Panc1 (cell line): ENCODE data around the gene COMMD1. TPM values are rescaled to one million over a fixed set of nuclear protein-coding genes. Genes with fewer than 3 reads are reported as not detected.

Experiments used
- ATAC-seq: fragments of 200-7000 bp; cut with Tn5 transposase; 2 replicates; pipeline ENCODE4 v1.9.1; 2020; ENCODE audit warnings: mild to moderate bottlenecking, moderate library complexity
- BruUV-seq: library from RNA; stranded (reverse); fragments of 400-500 nt; replicated peaks from 2 replicates; lab custom pipeline; 2021; lab: Mats Ljungman, UMichigan
- CTCF ChIA-PET: fragments of 300-600 bp; sonication (Branson Sonifier 250); formaldehyde crosslinking; loops from one replicate; lab custom pipeline; 2022; ENCODE audit warnings: antibody characterized with exemption; lab: Charles Lee
- POLR2A ChIA-PET: fragments of 300-600 bp; sonication (Branson Sonifier 250); formaldehyde crosslinking; loops from one replicate; lab custom pipeline; 2022; ENCODE audit warnings: antibody characterized with exemption; lab: Charles Lee
- DNase-seq: peaks from one replicate; pipeline ENCODE4 v3.0.0-alpha.2; 2010; ENCODE audit warnings: low read depth, low spot score
- H3K27ac ChIP-seq: 2 replicates; pipeline ENCODE4 v1.5.1; 2011; ENCODE audit warnings: mild to moderate bottlenecking, low read length, inconsistent platforms
- H3K27me3 ChIP-seq: fragments of 200-500 bp; sonication (Bioruptor generic); 2 replicates; pipeline ENCODE4 v1.6.0; 2014; ENCODE audit warnings: low read length, inconsistent platforms; ENCODE audit not compliant: control insufficient read depth, insufficient read depth
- H3K36me3 ChIP-seq: fragments of 200-500 bp; sonication (Bioruptor generic); 2 replicates; pipeline ENCODE4 v1.5.1; 2014; ENCODE audit warnings: inconsistent platforms, mild to moderate bottlenecking, low read length, moderate library complexity; ENCODE audit not compliant: control insufficient read depth, insufficient read depth
- H3K4me1 ChIP-seq: 2 replicates; pipeline ENCODE4 v1.5.1; 2011; ENCODE audit warnings: inconsistent platforms, mild to moderate bottlenecking, low read length, moderate library complexity; ENCODE audit not compliant: control insufficient read depth, insufficient read depth
- H3K4me3 ChIP-seq, 2 experiments: 2 replicates each; pipeline ENCODE4 v1.5.1; 2011 to 2012; ENCODE audit warnings: low read depth in 2 of 2, low read length in 2 of 2, mild to moderate bottlenecking in 2 of 2, inconsistent platforms in 1 of 2, moderate library complexity in 1 of 2
- H3K9me3 ChIP-seq: fragments of 200-500 bp; sonication (Bioruptor generic); 2 replicates; pipeline ENCODE4 v1.5.1; 2014; ENCODE audit warnings: low read depth, mild to moderate bottlenecking, inconsistent platforms, low read length, moderate library complexity; ENCODE audit not compliant: control insufficient read depth, insufficient read depth
- CTCF ChIP-seq: fragments of 450-650 bp; IDR thresholded peaks from 2 replicates; pipeline ENCODE4 v1.5.1; 2017; ENCODE audit warnings: mild to moderate bottlenecking
- POLR2AphosphoS5 ChIP-seq: IDR thresholded peaks from 2 replicates; pipeline ENCODE4 v1.6.1; 2012; ENCODE audit warnings: mild to moderate bottlenecking, low read depth, low read length, moderate library complexity
- REST ChIP-seq, 2 experiments: IDR thresholded peaks; 2 replicates each; pipeline ENCODE4 v1.6.1; 2011 to 2012; ENCODE audit warnings: low read depth in 2 of 2, control low read depth in 1 of 2, low read length in 1 of 2, mild to moderate bottlenecking in 1 of 2, moderate library complexity in 1 of 2; ENCODE audit not compliant: insufficient read depth in 1 of 2
- SIN3A ChIP-seq: IDR thresholded peaks from 2 replicates; pipeline ENCODE4 v1.6.1; 2012; ENCODE audit warnings: low read depth, mild to moderate bottlenecking, low read length, moderate library complexity, borderline replicate concordance; ENCODE audit not compliant: insufficient read depth
- TCF7L2 ChIP-seq: IDR thresholded peaks from 2 replicates; pipeline ENCODE4 v1.6.1; 2011; ENCODE audit warnings: mild to moderate bottlenecking, low read depth, low read length, inconsistent platforms
- in situ Hi-C: cut with HindIII; loops from 2 replicates; pipeline ENCODE4 v1.10.0; 2016; ENCODE audit warnings: low sequenced_read_pairs, low pct_unique_long_range_greater_than_20kb
- intact Hi-C: fragments of 100-400 bp; cut with micrococcal nuclease; formaldehyde crosslinking; loops from one replicate; pipeline ENCODE4 v1.10.0; 2022; ENCODE audit not compliant: unreplicated experiment
- total RNA-seq: library from RNA; stranded (reverse); gene quantifications from one replicate; pipeline ENCODE4 v1.2.1, GENCODE V29; 2021; ENCODE audit not compliant: unreplicated experiment

Gene COMMD1
- total RNA-seq, 1 experiment from 2014 or later = 40.3 TPM

GRCh38 chr2:62178741-62179271 lies 273.3 kb downstream of the COMMD1 start:
- ChIA-PET CTCF (no interaction called here), POLR2A (interaction anchor here (0.6 to 0.7 kb wide), 2 partner anchors 49 to 57 kb away, joined by 5 to 8 read pairs; no protein-coding TSS in a partner anchor)
- ATAC-seq (no peak), DNase-seq (no peak)
- TF ChIP-seq REST (IDR thresholded peaks at IDR 0.05; ENCODE audit: insufficient read depth in 1 of 2, low read depth in 2 of 2, low read length in 1 of 2) = no peak
- TF ChIP-seq CTCF = no peak
- no peak for TF ChIP-seq TCF7L2
- TF ChIP-seq POLR2AphosphoS5 = no peak
- no peak for TF ChIP-seq SIN3A
- in situ Hi-C loops = no loop called here
- BruUV-seq = no TSS peak
- no peak overlapping the region for H3K4me3 ChIP-seq
- no peak overlapping the region for H3K27ac ChIP-seq
- intact Hi-C loops = no loop called here
- H3K27me3 ChIP-seq = no peaks in the 10 kb centered on the region
- H3K9me3 ChIP-seq = no peaks in the 10 kb centered on the region
- H3K36me3 ChIP-seq = no peaks in the 10 kb centered on the region
- H3K4me1 ChIP-seq = no peaks in the 10 kb centered on the region

GRCh38 chr2:62180975-62181374 lies 275.5 kb downstream of the COMMD1 start:
- Histone ChIP-seq H3K4me1 (no peaks in the 10 kb centered on the region), H3K9me3 (no peaks in the 10 kb centered on the region), H3K27ac (no peak overlapping the region), H3K27me3 (no peaks in the 10 kb centered on the region), H3K4me3 (no peak overlapping the region), H3K36me3 (no peaks in the 10 kb centered on the region)
- intact Hi-C loops = no loop called here
- in situ Hi-C loops = no loop called here
- TF ChIP-seq SIN3A (no peak), REST (IDR thresholded peaks at IDR 0.05; ENCODE audit: insufficient read depth in 1 of 2, low read depth in 2 of 2, low read length in 1 of 2) (no peak), CTCF (no peak), POLR2AphosphoS5 (no peak), TCF7L2 (no peak)
- POLR2A ChIA-PET = no interaction called here
- BruUV-seq = no TSS peak
- CTCF ChIA-PET = interaction anchor here (0.7 kb wide), 1 partner anchor 78 kb away, joined by 8 read pairs; no protein-coding TSS in a partner anchor
- no peak for ATAC-seq
- DNase-seq = no peak
